Neural crest cell (in vitro differentiated cells): ENCODE data around the gene EIF3I. TPM values are rescaled to one million over a fixed set of nuclear protein-coding genes. Genes with fewer than 3 reads are reported as not detected.

Experiments
- DNase-seq: peaks from one replicate; pipeline ENCODE4 v3.0.0; 2021; ENCODE audit warnings: low read depth, mixed read lengths, low spot score
- H3K27ac Mint-ChIP-seq: one replicate; pipeline ENCODE4 v1.8.0; 2021; ENCODE audit warnings: mild to moderate bottlenecking, mixed read lengths; ENCODE audit not compliant: unreplicated experiment
- H3K27me3 Mint-ChIP-seq: 2 replicates; pipeline ENCODE4 v1.8.0; 2021; ENCODE audit warnings: low read depth, mild to moderate bottlenecking, mixed read lengths
- H3K36me3 Mint-ChIP-seq: 2 replicates; pipeline ENCODE4 v1.8.0; 2021; ENCODE audit warnings: low read depth, mild to moderate bottlenecking, mixed read lengths
- H3K4me1 Mint-ChIP-seq: 2 replicates; pipeline ENCODE4 v1.8.0; 2021; ENCODE audit warnings: mixed read lengths
- H3K4me3 Mint-ChIP-seq: one replicate; pipeline ENCODE4 v1.8.0; 2021; ENCODE audit warnings: mild to moderate bottlenecking, mixed read lengths
- H3K9me3 Mint-ChIP-seq: 2 replicates; pipeline ENCODE4 v1.8.0; 2021; ENCODE audit warnings: mixed read lengths
- total RNA-seq: library from RNA; stranded (reverse); gene quantifications from 2 replicates; pipeline ENCODE4 v1.2.1, GENCODE V29; 2021
- TF ChIP-seq, protein P1 (sequence below): fragments of 200-600 bp; sonication (generic); conservative IDR thresholded peaks from 2 replicates; pipeline ENCODE4 v1.5.0; 2021; ENCODE audit warnings: antibody characterized with exemption, mild to moderate bottlenecking

Gene EIF3I
- total RNA-seq, 1 donor from 2014 or later, result 190 TPM

GRCh38 chr1:32205401-32206370 is 16.5 kb upstream of the EIF3I start, which contains the start of gene IQCC:
IQCC (plus strand) TSS chr1:32205671; CDS start chr1:32205682, 11 bp downstream.
- TF ChIP-seq, protein P1, sequence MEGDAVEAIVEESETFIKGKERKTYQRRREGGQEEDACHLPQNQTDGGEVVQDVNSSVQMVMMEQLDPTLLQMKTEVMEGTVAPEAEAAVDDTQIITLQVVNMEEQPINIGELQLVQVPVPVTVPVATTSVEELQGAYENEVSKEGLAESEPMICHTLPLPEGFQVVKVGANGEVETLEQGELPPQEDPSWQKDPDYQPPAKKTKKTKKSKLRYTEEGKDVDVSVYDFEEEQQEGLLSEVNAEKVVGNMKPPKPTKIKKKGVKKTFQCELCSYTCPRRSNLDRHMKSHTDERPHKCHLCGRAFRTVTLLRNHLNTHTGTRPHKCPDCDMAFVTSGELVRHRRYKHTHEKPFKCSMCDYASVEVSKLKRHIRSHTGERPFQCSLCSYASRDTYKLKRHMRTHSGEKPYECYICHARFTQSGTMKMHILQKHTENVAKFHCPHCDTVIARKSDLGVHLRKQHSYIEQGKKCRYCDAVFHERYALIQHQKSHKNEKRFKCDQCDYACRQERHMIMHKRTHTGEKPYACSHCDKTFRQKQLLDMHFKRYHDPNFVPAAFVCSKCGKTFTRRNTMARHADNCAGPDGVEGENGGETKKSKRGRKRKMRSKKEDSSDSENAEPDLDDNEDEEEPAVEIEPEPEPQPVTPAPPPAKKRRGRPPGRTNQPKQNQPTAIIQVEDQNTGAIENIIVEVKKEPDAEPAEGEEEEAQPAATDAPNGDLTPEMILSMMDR, result peak; percentile 13
- peak; percentile 73 for DNase-seq
- Mint-ChIP-seq H3K4me1 (peaks cover 27% of the 10 kb centered on the region), H3K36me3 (no peaks in the 10 kb centered on the region), H3K9me3 (no peaks in the 10 kb centered on the region), H3K4me3 (peak within 1 kb of the TSS; percentile 92), H3K27ac (peak within 1 kb of the TSS; percentile 92), H3K27me3 (peaks cover 3% of the 10 kb centered on the region)

DNA sequence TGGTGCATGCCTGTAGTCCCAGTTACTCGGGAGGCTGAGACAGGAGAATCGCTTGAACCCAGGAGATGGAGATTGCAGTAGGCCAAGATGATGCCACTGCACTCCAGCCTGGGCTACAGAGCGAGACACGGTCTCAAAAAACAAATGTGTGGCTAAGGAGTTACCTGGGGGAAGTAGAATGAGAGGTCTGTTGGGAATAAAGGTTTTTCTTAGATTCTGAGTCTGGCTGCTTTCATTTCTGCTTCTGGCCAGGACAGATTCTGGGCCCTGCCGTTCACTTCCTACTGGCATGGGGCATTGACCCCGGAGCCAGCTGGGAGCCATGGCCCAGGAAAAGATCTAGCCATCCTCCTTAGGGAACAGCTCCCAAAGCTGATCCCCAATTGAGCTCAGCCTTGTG is 13.7 kb upstream of the EIF3I start:
- H3K27me3 Mint-ChIP-seq, result no peaks in the 10 kb centered on the region
- H3K27ac Mint-ChIP-seq, result no peak overlapping the region
- no peaks in the 10 kb centered on the region for H3K36me3 Mint-ChIP-seq
- H3K4me3 Mint-ChIP-seq, result peak overlapping the region; percentile 51
- DNase-seq, result no peak
- TF ChIP-seq, protein P1, result no peak
- peaks cover 12% of the 10 kb centered on the region for H3K4me1 Mint-ChIP-seq
- H3K9me3 Mint-ChIP-seq, result no peaks in the 10 kb centered on the region

GRCh38 chr1:32208891-32209328 is 13.3 kb upstream of the EIF3I start, which contains the start of gene DCDC2B:
DCDC2B (plus strand) TSS chr1:32209089; CDS start chr1:32209094, 5 bp downstream.
- peaks cover 12% of the 10 kb centered on the region for H3K4me1 Mint-ChIP-seq
- H3K9me3 Mint-ChIP-seq, result no peaks in the 10 kb centered on the region
- no peaks in the 10 kb centered on the region for H3K27me3 Mint-ChIP-seq
- DNase-seq, result no peak
- TF ChIP-seq, protein P1, result no peak
- H3K27ac Mint-ChIP-seq, result peak within 1 kb of the TSS; percentile 50
- no peaks in the 10 kb centered on the region for H3K36me3 Mint-ChIP-seq
- H3K4me3 Mint-ChIP-seq, result peak within 1 kb of the TSS; percentile 51

DNA sequence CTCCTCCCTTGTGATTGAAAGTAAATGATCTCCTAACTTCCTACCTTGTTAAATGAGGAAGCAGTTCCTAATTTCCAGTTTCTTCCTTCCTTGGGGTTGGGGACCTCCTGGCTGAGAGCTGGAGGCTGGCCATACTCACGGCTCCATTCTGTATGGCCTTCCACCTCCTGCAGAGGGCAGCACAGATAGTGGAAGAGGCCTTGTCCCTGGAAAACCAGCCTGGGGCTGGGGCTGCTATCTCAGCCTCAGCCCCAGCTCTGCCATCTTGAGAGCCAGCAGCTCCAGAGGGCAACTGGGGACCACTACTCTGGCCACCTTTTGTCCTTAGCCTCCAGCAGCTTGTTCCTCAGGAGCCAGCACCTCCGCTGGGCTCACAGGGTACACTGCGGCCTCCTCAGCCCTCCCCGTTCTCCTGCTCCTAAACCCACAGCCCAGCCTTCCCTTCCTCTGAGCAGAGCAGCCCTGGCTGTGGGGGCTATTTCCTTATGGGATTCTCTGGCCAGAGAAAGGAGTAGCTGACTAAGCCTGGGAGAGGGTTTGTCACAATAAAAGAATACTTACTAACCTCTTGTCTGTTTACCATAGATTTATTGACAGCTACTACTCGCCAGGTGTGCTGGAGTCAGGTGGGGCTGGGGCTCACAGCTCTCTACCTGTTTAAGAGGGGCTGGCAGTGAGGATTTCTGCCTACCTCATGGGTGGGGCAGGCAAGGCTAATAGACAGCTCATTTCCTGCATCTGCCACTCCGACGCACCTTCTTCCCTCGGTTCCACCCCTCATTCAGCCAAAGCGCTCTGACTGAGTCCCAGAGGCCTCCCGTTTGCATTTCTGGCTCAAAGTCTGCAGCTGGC is 6.4 kb upstream of the EIF3I start:
- DNase-seq, result peak; percentile 68
- Mint-ChIP-seq H3K36me3 (no peaks in the 10 kb centered on the region), H3K9me3 (no peaks in the 10 kb centered on the region), H3K27ac (no peak overlapping the region), H3K27me3 (no peaks in the 10 kb centered on the region), H3K4me3 (peak overlapping the region; percentile 41), H3K4me1 (peaks cover 9% of the 10 kb centered on the region)
- TF ChIP-seq, protein P1, result peak; percentile 78

- TF ChIP-seq, protein P1, result no peak
These were observed 5.6 kb upstream of the EIF3I start for GRCh38 chr1:32216566-32216965.

More at GRCh38 chr1:32216566-32216965, 5.6 kb upstream of the EIF3I start:
- no peaks in the 10 kb centered on the region for H3K27me3 Mint-ChIP-seq
- H3K9me3 Mint-ChIP-seq, result no peaks in the 10 kb centered on the region
- no peak for DNase-seq
- peaks cover 16% of the 10 kb centered on the region for H3K4me1 Mint-ChIP-seq
- no peaks in the 10 kb centered on the region for H3K36me3 Mint-ChIP-seq
- no peak overlapping the region for H3K4me3 Mint-ChIP-seq
- no peak overlapping the region for H3K27ac Mint-ChIP-seq
